GM18498 (cell line): ENCODE measurements around the gene TPR.

ENCODE experiments used
- ATAC-seq: cut with Tn5 transposase; IDR thresholded peaks from one replicate; pipeline ENCODE4 v1.9.1; 2021; ENCODE audit warnings: mild to moderate bottlenecking, moderate library complexity; ENCODE audit not compliant: unreplicated experiment

Gene TPR

DNA sequence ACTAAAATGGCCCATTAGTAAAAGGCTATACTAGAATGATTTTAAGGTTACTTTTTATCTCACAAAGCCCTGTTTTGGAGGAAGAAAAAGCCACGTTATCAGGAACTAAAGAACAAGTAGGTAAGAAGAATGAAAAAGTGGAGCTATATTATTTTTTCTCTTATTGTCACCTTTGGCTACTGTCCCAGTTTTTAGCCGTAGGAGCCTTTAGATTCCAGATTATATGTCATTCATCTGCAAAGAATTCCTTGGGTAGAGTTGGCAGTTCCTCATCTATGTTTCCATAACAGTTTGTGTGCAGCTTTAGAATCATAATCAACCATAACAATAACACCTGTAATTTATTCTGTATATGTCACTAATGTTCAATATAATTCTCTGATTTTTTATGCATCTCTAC is 83.8 kb downstream of the TPR start:
- ATAC-seq, result no peak

DNA sequence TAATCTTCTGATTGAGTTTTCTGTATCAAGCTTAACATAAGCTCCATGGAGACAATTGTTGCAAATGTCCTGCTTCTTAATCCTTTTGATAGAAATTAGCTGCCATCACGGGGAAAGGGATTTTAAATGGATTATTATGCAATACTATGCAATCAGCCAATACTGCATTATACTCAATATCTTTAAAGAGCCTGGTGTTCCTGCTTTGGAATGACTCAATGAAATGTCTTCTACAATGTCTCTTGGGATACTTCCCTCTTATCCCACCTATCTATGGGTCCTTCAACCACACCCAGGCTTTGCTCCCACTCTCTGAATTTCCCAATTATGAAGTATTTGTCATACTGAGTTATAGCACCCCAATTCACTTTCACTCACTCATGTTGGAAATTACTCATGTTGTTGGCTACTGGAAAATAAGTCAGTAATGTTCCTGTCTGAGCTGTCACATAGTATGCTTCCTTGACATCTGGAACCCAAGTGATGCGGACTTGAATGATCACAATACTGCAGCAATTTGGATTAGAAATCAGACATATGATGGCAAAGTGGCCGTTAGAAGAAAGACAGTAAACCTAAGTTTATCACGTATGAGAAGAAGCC is 85.0 kb downstream of the TPR start:
- ATAC-seq, result no peak

DNA sequence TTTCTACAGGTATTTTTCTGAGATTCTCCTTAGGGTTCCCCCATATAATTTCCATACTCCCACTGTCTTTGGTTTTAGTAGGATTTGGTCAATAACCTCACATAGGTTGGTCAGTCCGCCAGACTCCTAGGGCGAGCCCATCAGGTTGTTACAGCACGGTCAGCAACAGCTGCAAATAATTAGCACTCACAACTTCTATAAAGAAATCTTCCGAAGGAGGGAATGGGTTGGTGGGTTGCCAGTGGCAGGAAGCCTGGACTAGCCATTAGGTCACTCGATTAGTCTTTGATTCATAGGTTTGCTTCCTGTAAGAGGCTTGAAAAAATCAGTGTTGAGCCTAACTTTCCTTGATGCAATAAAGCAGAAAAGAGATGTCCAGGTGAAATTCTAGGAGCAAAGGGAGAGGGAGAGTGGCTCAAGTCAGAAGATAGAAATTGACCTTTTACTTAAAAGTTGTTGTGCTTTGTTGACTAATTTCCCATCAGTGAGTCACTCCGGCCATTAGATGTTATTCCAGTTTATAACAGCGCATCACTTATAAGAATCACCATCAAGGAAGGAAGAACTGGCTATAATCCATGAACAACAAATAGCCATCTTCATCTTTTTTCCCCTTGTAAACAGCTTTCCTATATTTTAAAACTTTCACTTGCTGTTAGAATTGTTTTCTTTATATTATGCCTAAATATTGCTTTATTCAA is 88.3 kb downstream of the TPR start:
- ATAC-seq, result no peak

DNA sequence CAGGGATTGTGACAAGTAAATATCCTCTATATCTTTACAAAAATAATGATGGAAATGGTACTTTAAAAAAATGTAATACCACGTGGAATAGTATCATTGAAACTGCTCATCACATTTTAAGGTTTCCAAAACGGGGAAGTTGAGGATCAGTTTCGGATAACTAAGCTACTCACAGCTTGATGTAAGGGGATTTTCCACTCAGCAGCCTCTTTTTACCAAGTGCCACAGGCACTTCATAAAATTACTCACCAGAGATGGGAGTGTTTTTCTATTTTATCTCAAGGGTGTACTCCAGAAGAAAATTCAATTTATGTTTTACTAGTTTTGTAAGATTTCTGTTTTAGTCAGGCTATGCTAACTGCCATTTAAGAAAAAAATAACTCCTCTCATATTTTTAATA is 91.7 kb downstream of the TPR start:
- peak; percentile 44 for ATAC-seq

DNA sequence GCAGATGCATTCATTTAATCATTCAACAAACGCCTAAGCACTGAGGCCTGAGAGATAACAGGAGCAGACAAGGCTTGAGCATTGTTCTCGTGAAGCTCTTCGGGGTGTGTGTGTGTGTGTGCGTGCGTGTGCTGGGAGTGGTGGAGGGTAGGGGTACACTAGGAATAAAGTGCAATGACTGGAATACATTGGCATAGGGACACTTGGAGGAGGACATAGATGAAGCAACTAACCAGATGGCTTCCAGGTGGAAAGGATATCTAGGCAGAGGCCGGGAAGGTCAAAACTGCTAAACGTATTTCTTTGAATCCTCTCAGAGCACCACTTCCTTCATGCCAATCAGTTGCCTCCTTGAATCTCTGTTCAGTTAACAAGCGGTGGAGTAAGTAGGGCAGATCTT is 92.6 kb downstream of the TPR start:
- no peak for ATAC-seq

DNA sequence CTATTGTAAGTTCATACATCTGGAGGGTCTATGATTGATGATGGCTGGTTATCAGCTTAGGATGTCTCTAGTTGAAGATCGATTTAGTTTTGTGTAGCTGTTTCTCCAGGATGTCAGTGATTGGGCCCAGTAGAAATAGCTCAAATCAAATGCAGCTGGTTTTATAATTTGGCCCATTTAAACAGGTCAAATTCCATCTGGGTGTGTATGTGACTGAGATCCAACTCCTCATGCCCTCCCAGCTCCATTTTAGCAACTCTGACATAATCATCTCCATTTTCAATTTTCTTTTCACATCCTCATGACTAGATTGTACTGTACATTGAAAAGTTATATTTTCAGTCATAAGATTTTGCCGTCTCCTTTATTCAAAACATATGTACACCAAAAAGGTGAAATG is 99.2 kb downstream of the TPR start:
- ATAC-seq, result no peak

DNA sequence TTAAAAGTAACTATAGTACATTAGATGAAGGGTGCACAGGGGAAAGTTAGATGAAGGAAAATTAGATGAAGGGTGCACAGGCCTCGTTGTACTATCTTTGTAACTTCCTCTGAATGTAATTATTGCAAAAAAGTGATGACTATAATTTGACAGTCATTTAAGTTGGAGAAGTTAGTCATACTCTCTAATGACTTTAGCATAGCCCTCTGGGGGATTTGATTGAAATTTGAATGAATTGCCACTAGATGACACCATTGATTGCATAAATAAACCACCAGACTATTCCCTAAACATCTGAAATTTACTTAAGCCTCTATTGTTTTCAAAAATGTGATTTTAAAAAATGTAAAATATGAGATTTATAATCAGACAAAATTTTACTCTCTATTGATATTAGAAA is 102.6 kb downstream of the TPR start:
- ATAC-seq, result no peak

DNA sequence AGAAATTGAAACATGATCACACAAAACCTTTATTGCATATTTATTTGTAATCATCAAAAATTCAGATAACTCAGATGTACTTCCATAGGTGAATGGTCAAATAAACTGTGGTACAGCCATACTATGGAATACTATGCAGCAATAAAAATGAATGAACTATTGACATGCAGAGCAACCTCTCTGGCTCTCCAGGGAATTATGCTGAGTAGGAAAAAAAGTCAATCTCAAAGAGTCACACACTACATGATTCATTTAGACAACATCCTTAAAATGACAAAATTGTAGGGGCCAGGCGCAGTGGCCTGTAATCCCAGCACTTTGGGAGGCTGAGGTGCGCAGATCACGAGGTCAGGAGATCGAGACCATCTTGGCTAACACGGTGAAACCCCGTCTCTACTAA is 104.0 kb downstream of the TPR start:
- ATAC-seq, result no peak
